Activated CD4-positive, CD25-positive, alpha-beta regulatory T cell treated with anti-CD3 and anti-CD28 coated beads, Interleukin-2, amount 50 U/mL, for 16 hours (primary cell): Measurements from ENCODE around the gene SNED1.

Experiments
- DNase-seq: peaks from one replicate; pipeline ENCODE4 v3.0.0-alpha.2; 2020; ENCODE audit warnings: low read depth, low spot score

The SNED1 gene

DNA sequence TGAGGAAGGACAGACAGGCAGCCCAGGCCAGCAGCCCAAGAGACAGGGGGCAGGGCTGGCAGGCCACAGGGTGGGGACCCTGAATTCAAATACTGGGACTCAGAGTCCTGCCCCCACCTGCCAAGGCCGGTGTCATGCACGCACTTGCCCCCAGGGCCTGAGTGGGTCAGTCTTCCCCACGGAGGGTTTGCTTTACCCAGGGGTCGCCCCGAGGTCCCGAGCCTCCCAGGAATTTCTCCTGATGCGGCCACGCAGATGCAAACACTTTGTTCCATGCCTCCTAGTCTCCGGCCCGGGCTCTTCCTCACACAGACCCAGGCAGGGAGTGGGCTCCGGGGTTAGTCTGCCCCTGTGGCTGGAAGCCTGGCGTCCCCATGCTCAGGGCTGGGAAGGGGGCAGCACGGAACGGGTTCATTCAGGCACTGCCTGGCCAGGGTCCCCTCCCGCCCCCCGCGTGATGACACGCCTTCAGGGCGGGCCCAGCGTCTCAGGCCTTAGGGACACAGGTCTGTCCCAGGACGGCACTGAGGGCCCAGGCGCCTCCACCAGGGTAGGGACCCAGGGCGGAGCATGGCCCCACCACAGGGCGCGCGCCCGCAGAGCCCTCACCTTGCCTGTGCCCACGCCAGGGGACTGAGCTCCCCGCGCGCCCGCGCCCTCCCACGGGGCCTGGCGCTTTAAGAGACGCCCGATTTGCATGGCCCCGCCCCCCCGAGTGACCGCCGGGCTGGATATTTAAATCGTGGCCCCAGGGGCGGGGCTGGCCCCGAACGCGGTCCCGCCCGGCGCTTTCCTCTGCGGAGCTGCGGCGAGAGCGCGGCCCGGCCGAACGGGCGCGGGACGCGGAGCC is at the start of gene SNED1:
SNED1 (plus strand) TSS at position 763 of the 850 bp plus-strand sequence. CDS start 220 bp downstream, outside the sequence.
- DNase-seq = no peak

DNA sequence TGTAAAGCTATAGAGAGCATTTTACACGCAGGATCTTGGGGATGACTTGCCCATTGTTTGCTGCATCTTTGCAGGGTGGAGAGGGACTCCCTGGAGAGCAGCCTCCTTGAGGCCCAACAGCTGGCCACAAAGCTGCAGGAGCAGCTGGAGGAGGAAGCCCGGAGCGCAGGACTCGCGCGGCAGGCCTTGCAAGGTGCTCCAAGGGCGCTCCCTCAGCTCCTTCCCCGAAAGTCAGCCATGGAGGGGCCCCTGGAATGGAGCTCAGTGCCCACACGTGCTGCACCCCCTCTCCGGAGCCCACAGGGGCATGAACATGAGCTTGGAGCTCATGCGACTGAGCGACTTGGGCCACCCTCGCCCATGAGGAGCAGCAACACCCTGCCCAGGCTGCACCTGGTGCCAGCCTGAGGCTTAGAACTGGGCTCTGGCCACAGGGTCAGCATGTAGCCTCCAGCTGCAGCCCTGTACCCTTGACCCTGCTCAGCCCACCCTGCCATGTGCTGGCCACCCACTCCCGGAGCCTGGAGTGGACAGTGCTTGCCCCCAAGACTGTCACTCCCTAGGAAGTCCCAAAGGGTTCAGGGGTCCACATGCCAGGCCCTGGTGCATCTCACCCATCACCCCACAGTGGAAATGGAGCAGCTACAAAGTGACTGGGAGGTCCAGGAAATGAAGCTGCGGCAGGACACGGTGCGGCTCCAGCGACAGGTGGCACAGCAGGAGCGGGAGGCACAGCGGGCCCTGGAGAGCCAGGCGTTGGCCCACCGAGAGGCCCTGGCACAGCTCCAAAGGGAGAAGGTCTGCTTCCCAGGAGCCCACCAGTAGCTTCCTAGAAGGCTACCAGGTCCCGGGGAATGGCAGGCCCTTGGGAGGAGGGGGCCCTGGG is 49.3 kb upstream of the SNED1 start:
- no peak for DNase-seq

DNA sequence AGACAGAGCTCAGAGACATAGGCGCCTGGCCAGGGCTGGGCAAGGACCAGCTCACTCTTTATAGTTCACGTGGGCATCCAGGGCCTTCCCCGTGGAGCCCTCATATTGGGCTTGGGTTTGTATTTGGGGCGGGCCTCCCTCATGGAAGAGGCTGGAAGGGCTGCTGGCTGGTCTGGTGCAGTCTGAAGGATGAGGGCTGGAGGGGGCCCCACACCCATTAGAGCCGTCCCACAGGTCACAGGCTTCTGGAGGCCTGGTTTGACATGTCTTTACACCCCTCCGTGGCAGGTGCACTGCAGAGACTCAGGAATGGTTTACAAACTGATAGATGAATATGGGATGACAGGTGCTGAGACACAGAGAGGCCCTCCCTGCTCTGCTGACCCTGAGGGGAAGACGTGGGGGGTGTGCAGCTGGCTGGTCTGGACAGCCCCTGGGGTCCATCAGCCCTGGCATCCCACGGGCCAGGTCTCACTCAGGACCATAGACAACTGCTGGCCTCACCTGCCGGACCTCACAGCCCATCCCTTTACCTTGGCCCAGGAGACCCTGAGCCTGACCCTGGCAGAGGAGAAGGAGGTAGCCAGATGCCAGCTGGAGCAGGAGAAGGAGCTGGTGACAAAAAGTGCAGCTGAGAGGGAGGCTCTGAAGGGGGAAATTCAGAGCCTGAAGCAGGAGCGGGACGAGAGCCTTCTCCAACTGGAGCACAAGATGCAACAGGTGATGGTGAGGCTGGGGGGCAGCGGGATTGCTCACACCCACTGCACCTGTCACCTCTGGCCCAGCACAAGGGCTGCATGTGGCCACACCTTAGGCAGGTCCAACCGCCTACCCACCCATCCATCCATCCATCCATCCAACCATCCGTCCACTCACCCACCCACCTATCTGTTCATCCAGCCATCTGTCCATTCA is 48.4 kb upstream of the SNED1 start:
- no peak for DNase-seq

DNA sequence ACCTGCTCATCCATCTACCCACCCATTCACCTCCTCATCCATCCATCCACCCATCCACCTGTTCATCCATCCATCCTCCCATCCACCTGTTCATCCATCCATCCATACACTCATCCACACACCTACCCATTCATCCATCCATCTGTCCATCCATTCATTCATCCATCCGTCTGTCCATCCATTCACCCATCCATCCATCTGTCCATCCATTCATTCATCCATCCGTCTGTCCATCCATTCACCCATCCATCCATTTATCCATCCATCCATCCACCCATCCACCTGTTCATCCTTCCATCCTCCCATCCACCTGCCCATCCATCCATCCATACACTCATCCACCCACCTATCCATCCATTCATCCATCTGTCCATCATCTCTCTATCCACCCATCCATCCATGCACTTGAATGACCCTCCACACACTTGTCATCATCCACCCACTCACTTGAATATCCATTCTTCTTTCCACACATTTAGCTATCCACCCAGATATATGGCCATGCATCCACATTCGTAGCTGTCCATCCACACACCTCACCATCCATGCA is 47.3 kb upstream of the SNED1 start:
- no peak for DNase-seq

DNA sequence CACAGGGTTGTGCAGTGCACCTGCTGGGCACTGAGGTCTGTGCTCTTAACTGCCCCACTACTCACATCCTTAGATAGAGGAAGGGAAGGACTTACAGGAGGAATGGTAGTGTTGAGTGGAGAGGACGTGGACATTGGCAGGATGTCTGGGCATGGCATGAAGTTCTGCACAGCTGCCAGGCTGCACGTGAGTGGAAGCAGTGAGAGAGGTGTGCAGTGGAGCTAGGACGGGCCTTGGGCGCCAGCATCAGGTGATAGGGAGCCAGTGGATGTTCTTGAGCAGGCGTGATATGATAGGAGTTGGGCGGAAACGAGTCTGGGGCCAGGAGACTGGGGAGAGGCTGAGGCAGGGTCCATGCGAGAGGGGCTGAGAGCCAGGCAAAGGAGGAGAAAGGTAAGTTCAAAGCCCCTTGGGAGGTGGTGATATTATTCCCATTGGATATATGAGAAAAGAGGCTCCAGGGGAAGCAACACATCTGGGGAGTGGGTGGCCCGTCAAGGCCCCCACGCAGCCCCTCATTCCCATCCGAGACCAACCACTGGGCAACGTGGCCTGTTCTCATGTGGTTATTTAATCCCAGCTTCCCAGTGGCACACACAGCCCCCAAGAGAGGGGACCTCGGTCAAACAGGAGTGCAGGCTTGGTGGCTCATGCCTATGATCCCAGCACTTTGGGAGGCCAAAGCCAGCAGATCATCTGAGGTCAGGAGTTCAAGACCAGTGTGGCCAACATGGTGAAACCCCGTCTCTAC is 45.7 kb upstream of the SNED1 start:
- no peak for DNase-seq

DNA sequence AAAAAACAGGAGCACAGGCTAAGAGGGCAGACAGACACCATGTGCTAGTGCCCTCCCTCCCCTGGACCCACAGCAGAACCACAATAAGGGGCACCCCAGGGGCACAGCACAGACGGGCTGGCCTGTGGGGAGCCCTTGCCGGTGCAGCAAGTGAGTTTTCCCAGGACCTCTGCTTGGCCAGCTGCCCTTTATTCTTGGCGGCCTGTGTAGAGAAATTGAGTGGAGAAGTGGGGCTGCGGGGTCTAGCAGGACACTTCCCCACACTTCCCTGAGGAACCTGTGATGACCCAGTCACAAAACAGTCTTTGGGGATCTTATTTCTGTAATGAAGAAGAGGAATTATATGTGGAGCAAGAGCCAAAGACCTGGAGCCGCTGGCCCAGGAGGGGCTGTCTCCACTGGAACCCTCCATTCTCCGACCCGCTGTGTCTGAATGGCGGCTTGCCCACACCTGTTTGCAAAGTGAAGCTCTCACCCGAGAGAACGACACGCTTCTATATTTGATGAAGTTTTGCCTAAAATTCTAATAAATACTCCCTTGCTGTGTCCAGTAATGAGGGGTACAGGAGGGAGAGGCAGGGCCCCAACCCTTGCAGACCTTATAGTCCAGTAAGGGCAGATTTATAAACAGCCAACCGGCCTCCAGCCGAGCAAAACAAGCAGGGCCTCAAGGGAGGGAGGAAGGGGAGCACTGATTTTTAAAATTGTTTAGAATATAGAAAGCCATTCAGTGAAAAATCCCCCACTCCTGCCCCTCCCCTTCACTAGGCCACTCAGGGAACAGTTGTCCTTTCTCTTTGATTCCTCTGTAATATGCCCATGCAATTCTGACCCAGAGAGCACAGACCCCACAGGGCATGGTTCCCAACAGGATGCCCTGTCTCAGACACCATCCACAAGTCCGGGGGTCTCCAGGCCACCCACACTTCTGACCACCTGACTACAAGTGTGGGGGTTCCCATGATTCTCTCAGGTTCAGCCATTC is 44.7 kb upstream of the SNED1 start:
- no peak for DNase-seq

DNA sequence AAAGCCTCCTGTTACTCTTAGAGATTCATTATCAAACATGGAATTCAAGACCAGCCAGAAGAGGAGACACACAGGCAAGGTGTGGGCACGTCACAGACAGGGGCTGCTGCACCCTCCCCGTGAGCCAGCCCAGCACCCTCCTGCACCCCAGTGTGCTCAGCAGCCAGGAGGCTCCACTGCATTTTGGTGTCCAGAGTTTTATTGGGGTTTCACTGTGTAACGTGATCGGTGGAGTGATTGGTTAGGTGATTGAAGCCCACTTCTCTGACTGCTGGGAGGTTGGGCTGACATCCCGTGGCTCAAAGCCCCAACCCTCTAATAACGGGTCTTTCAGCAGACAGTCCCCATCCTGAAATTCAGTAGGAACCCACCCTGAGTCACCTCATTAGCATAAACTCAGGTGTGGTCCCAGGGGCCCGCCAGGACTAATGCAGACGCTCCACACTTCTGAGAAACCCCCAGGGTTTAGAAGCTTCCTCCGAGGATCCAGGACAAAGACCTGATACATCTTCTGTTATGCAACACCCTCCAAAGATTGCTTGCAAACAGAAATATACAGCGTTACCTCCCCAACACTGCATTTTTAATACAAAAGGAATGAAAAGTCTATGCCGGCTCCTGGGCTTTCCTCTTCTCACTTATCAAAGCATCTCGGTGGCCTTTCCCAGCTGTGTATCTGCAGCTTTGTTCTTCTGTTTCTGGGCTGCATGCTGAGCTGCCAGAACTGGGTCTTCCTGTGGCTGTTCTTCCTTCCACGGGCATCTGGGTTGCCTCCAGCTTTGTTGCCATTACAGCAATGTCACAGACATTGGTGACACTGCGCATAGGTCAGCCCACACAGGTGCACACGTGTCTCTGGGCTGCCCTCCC is 43.7 kb upstream of the SNED1 start:
- no peak for DNase-seq

DNA sequence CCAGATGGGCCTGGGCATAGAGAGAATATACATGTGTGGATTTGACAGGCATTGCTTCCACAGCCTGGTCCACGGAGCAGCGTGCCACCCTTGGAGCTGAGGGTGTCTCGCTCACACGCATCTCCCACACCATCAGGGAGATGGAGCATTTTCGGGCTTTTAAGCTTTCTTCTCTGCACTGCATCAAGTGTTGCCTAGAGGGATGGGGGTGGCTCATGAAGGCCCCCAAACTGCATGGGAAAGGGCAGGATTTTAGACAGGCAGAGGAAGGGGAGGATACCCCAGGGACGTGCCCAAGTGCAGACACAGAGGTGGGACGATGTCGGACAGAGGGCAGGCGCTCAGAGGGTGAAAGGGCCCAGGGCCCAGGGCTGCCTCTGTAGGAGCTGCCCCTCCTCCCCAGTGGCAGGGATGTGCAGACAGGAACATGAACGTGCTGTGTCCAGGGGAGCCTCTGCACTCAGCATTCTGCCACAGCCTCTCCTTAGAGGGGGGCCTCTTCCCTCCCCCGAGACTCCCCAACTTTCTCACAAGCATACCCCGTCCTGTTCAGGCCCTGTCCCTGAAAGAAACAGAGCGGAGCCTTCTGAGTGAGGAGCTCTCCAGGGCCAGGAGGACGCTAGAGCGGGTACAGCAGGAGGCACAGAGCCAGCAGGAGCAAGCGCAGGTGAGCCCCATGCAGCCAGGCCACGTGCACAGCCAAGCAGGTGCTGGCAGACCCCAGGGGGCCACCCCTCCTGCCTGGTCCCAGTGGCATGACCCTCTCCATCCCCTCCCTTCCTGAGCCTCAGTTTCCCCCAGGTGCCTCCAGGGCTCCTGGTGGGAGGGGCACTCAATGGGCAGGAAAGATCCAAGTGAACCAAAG is 42.9 kb upstream of the SNED1 start:
- DNase-seq = no peak

DNA sequence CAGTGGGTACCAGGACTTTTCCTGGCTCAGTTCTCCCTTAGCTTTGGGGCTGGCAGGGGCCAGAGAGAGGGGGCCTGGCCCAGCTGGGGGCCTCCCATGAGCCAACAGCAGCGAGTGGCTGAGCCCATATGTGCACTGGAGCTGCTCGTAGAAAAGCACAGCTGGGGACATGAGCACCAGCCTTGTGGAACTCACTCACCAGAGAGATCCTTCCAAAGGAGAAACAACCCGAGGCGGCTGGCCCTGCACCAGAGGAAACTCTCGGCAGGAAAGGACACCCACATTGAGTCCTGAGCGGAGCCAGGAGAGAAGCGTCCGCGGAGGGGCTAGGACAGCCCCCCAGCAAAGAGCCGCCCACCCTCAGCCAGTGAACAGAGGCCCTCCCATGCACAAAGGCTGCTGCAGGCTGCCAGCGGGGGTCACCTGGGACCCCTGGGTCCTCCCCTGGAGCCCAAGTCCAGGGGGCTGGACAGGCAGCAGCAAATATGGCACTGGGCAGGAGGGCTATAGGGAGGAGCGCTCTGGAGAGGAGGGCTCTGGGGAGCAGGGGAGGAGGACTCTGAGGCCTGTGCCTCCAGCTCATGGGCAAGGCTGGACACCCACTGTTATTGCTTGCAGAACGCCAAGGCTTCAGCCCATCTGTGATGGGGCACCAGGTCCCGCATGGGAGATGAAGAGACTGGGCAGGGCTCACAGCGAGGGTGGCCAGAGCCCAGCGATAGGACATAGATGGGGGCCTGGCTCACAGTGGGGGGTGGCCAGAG is 42.1 kb upstream of the SNED1 start:
- DNase-seq = no peak

DNA sequence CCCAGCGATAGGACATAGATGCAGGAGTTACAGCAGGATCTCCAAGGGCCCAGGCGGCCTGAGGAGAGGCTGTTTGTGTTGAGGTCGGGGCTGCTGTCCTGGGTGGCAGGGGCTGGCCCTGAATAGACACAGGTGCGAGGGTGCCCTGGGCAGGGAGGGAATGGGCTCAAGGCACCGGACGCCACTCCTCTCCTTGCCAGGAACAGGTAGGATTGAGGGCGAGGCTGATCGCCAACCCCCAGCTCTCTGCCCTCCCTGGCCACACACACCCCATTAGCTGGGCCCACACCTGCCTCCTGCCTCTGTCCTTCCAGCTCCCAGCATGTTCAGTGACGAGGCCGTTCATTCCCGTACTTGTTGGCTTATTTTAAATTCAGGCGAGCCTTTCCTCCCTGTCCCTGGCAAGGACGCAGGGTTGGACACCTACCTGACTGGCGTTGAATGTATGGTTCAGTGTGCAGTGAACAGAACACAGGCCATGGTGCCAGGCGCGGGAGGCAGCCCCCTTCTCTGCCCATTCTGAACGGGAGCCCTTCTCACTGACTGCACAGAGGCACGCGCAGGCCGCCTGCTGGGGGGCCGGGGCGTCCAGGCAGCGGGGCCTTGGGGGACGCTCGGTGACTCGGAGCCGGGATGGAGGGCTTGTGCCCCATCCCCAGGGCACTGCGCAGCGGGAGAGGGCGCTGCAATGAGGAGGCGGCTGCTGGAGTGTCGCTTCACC is 41.3 kb upstream of the SNED1 start:
- DNase-seq = no peak

DNA sequence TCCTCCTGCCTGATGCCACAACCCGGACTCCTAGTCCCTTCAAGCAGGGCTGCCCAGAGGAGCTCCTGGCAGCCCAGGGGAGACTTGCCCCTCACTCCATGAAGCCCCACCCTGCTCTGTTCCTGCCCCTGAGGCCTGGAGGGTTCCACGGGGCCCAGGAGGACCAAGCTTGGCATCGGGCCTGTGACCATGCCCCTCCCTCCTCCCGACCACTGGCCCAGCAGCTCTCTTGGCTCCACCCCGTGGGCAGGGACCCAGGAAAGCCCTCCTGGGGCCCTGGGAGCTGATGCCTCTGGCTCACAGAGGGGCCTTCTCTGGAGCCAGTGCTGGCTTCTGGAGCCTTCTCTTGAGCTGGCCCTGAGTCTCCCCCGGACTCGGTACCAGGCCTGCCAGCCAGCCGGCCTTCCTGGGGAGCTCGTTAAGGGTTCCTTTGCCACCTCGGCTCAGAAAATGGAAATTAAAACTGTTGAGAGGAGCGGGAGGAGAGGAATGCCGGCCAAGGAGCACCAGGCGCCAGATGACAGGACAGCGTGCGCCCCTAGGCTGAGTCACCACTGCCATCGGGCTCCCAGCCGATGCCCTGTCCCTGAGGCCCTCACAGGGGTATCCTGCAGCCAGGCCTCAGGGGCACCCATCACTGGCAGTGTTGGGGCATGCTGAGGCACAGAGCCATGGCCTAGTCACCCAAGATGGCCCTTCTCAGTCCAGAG is 40.6 kb upstream of the SNED1 start:
- DNase-seq = no peak

DNA sequence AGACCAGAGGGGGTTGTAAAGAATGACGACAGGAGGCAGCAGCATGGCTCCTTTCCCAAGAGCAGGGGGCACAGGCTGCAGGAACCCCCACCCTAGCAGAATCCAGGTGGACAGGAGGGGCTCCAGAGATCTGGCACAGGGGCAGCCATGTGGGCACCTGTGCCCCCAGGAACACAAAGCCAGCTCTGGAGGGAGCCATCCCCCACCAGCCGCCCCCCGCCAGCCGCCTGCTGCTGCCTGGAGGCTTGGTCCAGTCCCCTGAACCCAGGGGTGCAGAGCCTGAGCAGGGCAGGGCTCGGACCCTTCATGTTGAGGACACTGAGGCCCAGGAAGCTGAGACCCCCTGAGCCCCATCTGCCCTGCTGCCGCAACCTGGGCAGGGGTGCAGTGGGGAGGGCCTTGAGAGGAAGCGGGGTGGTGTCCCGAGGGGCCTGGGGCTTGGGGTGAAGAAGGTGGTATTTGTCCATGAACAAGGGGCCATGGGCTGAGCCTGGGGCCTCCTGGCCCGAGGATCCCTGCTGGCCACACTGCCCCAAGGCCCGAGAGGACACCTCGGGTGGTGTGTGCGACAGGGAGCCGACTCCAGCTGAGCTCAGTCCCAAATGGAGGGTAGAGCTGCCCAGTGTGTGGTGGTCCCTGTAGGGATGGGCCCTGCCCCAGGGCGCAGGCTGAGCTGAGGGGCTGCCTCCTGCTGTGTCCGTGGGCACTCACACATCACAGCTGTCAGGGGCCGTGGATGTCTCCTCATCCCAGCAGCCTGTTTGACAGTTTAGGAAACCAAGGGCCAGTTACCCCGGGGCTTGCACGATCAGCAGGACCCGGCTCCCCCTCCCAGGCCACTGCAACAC is 39.8 kb upstream of the SNED1 start:
- no peak for DNase-seq

DNA sequence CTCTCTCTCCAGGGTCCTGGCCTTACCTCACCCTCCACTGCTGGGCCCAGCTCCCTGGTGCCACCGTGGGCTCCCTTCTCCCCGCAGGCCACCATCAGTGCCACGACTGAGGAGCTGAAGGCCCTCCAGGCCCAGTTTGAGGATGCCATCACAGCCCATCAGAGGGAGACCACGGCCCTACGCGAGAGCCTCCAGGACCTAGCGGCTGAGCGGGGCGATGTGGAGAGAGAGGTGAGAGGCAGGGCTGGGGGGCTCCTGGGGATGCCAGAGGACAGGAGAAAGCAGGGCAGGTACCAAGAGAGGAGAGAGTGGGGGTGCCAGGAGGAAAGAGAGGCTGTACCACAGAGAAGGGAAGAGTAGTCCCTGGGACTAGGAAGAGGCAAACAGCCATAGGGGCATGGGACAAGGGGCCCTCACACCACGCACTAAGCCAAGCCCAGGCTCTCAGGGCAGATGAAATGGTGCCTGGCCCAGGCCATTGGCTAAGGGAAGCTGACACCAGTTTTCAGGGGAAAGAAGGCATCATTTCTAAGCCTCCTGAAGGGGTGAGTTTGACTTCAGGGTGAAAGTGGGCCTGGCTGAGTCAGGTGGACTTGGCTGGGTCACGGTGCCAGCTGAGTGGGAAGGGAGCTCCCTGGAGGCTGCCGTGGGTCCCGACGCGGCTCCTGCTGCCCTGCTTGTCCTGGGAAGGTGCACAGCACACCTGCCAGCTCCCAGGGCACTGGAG is 39.0 kb upstream of the SNED1 start:
- no peak for DNase-seq

DNA sequence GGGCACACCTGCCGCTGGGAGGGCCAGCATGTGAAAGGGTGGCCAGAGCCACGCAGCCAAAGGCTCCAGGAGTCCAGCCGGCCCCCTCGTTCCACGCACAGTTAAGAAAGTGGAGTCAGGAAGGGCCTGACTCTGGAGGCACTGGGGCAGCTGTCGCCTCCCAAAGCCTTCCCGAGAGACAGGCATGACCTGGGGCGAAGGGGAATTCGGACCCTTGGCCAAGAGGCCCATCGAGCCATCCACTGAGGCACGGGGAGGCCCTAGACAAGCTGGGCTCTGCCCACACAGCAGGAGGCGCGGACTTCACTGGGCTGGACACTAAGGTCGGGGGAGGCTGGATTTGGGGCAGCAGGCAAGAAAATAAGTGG is 38.5 kb upstream of the SNED1 start:
- no peak for DNase-seq
